Neural progenitor cell (in vitro differentiated cells): ENCODE data around the gene GMIP. TPM values are rescaled to one million over a fixed set of nuclear protein-coding genes. Genes with fewer than 3 reads are reported as not detected.

ENCODE experiments used
- DNase-seq: peaks from one replicate; pipeline ENCODE4 v3.0.0-alpha.2; 2016; ENCODE audit warnings: low spot score
- H2AFZ ChIP-seq: fragments of 200-600 bp; sonication (generic); replicated peaks from 2 replicates; pipeline ENCODE4 v1.6.1; 2016; ENCODE audit warnings: antibody characterized with exemption
- H3F3A ChIP-seq: fragments of 200-600 bp; sonication (generic); 2 replicates; pipeline ENCODE4 v1.6.1; 2016; ENCODE audit warnings: antibody characterized with exemption, low read depth
- H3K27ac ChIP-seq: fragments of 200-600 bp; sonication (generic); 2 replicates; pipeline ENCODE4 v1.5.1; 2016; ENCODE audit warnings: mild to moderate bottlenecking
- H3K27me3 ChIP-seq: fragments of 200-600 bp; sonication (generic); 2 replicates; pipeline ENCODE4 v1.6.1; 2016; ENCODE audit warnings: mild to moderate bottlenecking, moderate library complexity
- H3K36me3 ChIP-seq: fragments of 200-600 bp; sonication (generic); 2 replicates; pipeline ENCODE4 v1.5.1; 2016
- H3K4me1 ChIP-seq: fragments of 200-600 bp; sonication (generic); 2 replicates; pipeline ENCODE4 v1.6.1; 2016; ENCODE audit warnings: mixed run types
- H3K4me2 ChIP-seq: fragments of 200-600 bp; sonication (generic); 2 replicates; pipeline ENCODE4 v1.6.1; 2016
- H3K4me3 ChIP-seq: fragments of 200-600 bp; sonication (generic); 2 replicates; pipeline ENCODE4 v1.5.1; 2016
- H3K79me2 ChIP-seq: fragments of 200-600 bp; sonication (generic); 2 replicates; pipeline ENCODE4 v1.6.1; 2016; ENCODE audit warnings: low read depth
- H3K9ac ChIP-seq: fragments of 200-600 bp; sonication (generic); 2 replicates; pipeline ENCODE4 v1.6.1; 2016
- H3K9me3 ChIP-seq: fragments of 200-600 bp; sonication (generic); 2 replicates; pipeline ENCODE4 v1.5.1; 2016; ENCODE audit warnings: low read depth
- H4K20me1 ChIP-seq: fragments of 200-600 bp; sonication (generic); 2 replicates; pipeline ENCODE4 v1.6.1; 2016; ENCODE audit warnings: low read depth
- H3K27ac Mint-ChIP-seq: 3 replicates; pipeline ENCODE4 v1.8.0; 2021; ENCODE audit warnings: mixed read lengths
- H3K27me3 Mint-ChIP-seq: 2 replicates; pipeline ENCODE4 v1.8.0; 2022; ENCODE audit warnings: low read depth, mild to moderate bottlenecking, inconsistent platforms, moderate library complexity, mixed read lengths; ENCODE audit not compliant: insufficient read depth
- H3K36me3 Mint-ChIP-seq: 3 replicates; pipeline ENCODE4 v1.8.0; 2021; ENCODE audit warnings: mixed read lengths
- H3K4me1 Mint-ChIP-seq: 3 replicates; pipeline ENCODE4 v1.8.0; 2021; ENCODE audit warnings: mixed read lengths
- H3K4me3 Mint-ChIP-seq: 3 replicates; pipeline ENCODE4 v1.8.0; 2021; ENCODE audit warnings: mild to moderate bottlenecking, moderate library complexity, mixed read lengths
- H3K9me3 Mint-ChIP-seq: 3 replicates; pipeline ENCODE4 v1.8.0; 2020; ENCODE audit warnings: mixed read lengths
- CTCF ChIP-seq: fragments of 200-600 bp; sonication (generic); IDR thresholded peaks from 2 replicates; pipeline ENCODE4 v1.5.1; 2017; ENCODE audit warnings: antibody characterized with exemption, mild to moderate bottlenecking
- EZH2 ChIP-seq: fragments of 200-600 bp; sonication (generic); IDR thresholded peaks from 2 replicates; pipeline ENCODE4 v1.6.1; 2017; ENCODE audit warnings: antibody characterized with exemption, mild to moderate bottlenecking, moderate library complexity
- EZH2phosphoT487 ChIP-seq: fragments of 200-600 bp; sonication (generic); IDR thresholded peaks from 2 replicates; pipeline ENCODE4 v1.6.1; 2017; ENCODE audit warnings: antibody characterized with exemption
- total RNA-seq: library from RNA; depleted of rRNA; stranded (reverse); fragments of >200 nt; gene quantifications from 2 replicates; pipeline ENCODE4 v1.2.3, GENCODE V29; 2015; ENCODE audit warnings: low replicate concordance

GMIP gene
- total RNA-seq, 1 donor from 2014 or later = 6.4 TPM

- H2AFZ ChIP-seq = no peak overlapping the region
These were observed 14.8 kb downstream of the GMIP start for GRCh38 chr19:19628501-19629134.

GRCh38 chr19:19627621-19628500 lies 15.6 kb downstream of the GMIP start, which contains the start of gene LPAR2:
LPAR2 (minus strand) TSS chr19:19628220; CDS start chr19:19627275, 945 bp downstream.
- Histone ChIP-seq H4K20me1 (peaks cover 22% of the 10 kb centered on the region), H3K4me2 (peak within 1 kb of the TSS; percentile 70), H3K36me3 (no peaks in the 10 kb centered on the region), H3K27me3 (no peaks in the 10 kb centered on the region), H3K27ac (peak within 1 kb of the TSS; percentile 54), H2AFZ (no peak within 1 kb of the TSS), H3K79me2 (peaks cover 26% of the 10 kb centered on the region), H3K9me3 (no peaks in the 10 kb centered on the region), H3F3A (peaks cover 3% of the 10 kb centered on the region), H3K9ac (no peak within 1 kb of the TSS), H3K4me1 (peaks cover 7% of the 10 kb centered on the region), H3K4me3 (peak within 1 kb of the TSS; percentile 79)
- DNase-seq = peak; percentile 86
- peak within 1 kb of the TSS; percentile 12 for H3K27ac Mint-ChIP-seq
- peaks cover 10% of the 10 kb centered on the region for H3K27me3 Mint-ChIP-seq
- peaks cover 13% of the 10 kb centered on the region for H3K36me3 Mint-ChIP-seq
- H3K9me3 Mint-ChIP-seq = no peaks in the 10 kb centered on the region
- H3K4me1 Mint-ChIP-seq = peaks cover 15% of the 10 kb centered on the region
- TF ChIP-seq CTCF = peak; percentile 19
- no peak for TF ChIP-seq EZH2
- no peak for TF ChIP-seq EZH2phosphoT487
- peak within 1 kb of the TSS; percentile 89 for H3K4me3 Mint-ChIP-seq

More at GRCh38 chr19:19628501-19629134, 14.8 kb downstream of the GMIP start:
- H3K4me3 ChIP-seq = peak overlapping the region; percentile 79
- Mint-ChIP-seq H3K4me1 (peaks cover 15% of the 10 kb centered on the region), H3K9me3 (no peaks in the 10 kb centered on the region), H3K36me3 (peaks cover 17% of the 10 kb centered on the region), H3K27ac (no peak overlapping the region), H3K27me3 (peaks cover 10% of the 10 kb centered on the region), H3K4me3 (peak overlapping the region; percentile 85)
- H3F3A ChIP-seq = peaks cover 3% of the 10 kb centered on the region
- no peaks in the 10 kb centered on the region for H3K36me3 ChIP-seq
- no peaks in the 10 kb centered on the region for H3K9me3 ChIP-seq
- no peaks in the 10 kb centered on the region for H3K27me3 ChIP-seq
- peaks cover 26% of the 10 kb centered on the region for H3K79me2 ChIP-seq
- H3K4me1 ChIP-seq = peaks cover 7% of the 10 kb centered on the region
- peak overlapping the region; percentile 70 for H3K4me2 ChIP-seq
- peaks cover 21% of the 10 kb centered on the region for H4K20me1 ChIP-seq
- no peak overlapping the region for H3K9ac ChIP-seq
- peak; percentile 95 for DNase-seq
- TF ChIP-seq EZH2phosphoT487 (no peak), EZH2 (peak; percentile 28)
- H3K27ac ChIP-seq = peak overlapping the region; percentile 54

- Histone ChIP-seq H3K4me1 (peaks cover 7% of the 10 kb centered on the region), H2AFZ (no peak overlapping the region), H4K20me1 (peaks cover 27% of the 10 kb centered on the region), H3K27ac (no peak overlapping the region), H3K27me3 (no peaks in the 10 kb centered on the region), H3K4me2 (peak overlapping the region; percentile 70), H3K9ac (no peak overlapping the region), H3F3A (peaks cover 3% of the 10 kb centered on the region), H3K79me2 (peaks cover 26% of the 10 kb centered on the region), H3K9me3 (no peaks in the 10 kb centered on the region), H3K4me3 (peak overlapping the region; percentile 79), H3K36me3 (no peaks in the 10 kb centered on the region)
- peak overlapping the region; percentile 89 for H3K4me3 Mint-ChIP-seq
- no peak for TF ChIP-seq EZH2
- TF ChIP-seq EZH2phosphoT487 = no peak
- TF ChIP-seq CTCF = no peak
- H3K9me3 Mint-ChIP-seq = no peaks in the 10 kb centered on the region
- DNase-seq = peak; percentile 14
- peaks cover 14% of the 10 kb centered on the region for H3K36me3 Mint-ChIP-seq
- peaks cover 15% of the 10 kb centered on the region for H3K4me1 Mint-ChIP-seq
- no peak overlapping the region for H3K27ac Mint-ChIP-seq
- peaks cover 8% of the 10 kb centered on the region for H3K27me3 Mint-ChIP-seq
These were observed 16.7 kb downstream of the GMIP start for GRCh38 chr19:19626516-19627472.
